Breast epithelium (tissue), 3 donors: Measurements from ENCODE around the gene ERN2.

Source experiments
- POLR2A ChIP-seq: fragments of 450-650 bp; IDR thresholded peaks from one replicate; pipeline ENCODE4 v1.6.1; 2016; ENCODE audit warnings: antibody characterized with exemption, mild to moderate bottlenecking, moderate library complexity
- POLR2AphosphoS5 ChIP-seq, 3 donors: sonication (generic); formaldehyde crosslinking; IDR thresholded peaks; one replicate each; pipeline ENCODE4 v1.6.1; 2017; ENCODE audit warnings: antibody characterized with exemption in 3 of 3
- TF ChIP-seq, protein P1 (sequence below), 3 donors: fragments of 450-650 bp; IDR thresholded peaks; one replicate each; pipeline ENCODE4 v1.5.1; 2016 to 2017; ENCODE audit warnings: antibody characterized with exemption in 3 of 3, mild to moderate bottlenecking in 3 of 3, moderate library complexity in 3 of 3

DNA sequence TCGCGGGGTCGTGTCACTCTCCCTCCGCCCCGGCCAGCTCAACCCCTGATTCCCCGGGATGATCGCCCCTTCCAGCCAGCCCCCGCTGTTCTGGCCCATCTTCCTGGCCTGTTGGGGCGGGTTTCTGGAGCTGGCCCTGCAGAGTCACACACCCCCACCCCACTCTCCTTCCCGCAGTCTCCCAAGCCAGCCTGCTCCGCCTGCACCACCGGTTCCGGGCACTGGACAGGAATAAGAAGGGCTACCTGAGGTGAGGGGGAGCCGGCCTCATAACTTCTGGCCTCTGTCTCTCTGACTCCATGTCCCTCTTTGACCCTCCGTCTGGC is 42.4 kb upstream of the ERN2 start:
- TF ChIP-seq POLR2AphosphoS5 (IDR thresholded peaks at IDR 0.05), result no peak
- TF ChIP-seq POLR2A, result no peak
- TF ChIP-seq, protein P1, sequence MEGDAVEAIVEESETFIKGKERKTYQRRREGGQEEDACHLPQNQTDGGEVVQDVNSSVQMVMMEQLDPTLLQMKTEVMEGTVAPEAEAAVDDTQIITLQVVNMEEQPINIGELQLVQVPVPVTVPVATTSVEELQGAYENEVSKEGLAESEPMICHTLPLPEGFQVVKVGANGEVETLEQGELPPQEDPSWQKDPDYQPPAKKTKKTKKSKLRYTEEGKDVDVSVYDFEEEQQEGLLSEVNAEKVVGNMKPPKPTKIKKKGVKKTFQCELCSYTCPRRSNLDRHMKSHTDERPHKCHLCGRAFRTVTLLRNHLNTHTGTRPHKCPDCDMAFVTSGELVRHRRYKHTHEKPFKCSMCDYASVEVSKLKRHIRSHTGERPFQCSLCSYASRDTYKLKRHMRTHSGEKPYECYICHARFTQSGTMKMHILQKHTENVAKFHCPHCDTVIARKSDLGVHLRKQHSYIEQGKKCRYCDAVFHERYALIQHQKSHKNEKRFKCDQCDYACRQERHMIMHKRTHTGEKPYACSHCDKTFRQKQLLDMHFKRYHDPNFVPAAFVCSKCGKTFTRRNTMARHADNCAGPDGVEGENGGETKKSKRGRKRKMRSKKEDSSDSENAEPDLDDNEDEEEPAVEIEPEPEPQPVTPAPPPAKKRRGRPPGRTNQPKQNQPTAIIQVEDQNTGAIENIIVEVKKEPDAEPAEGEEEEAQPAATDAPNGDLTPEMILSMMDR (IDR thresholded peaks at IDR 0.05), result no peak
